Parathyroid adenoma (tissue), 2 donors: Measurements from ENCODE around the gene NFIC.
A peak's percentile ranks its signal among the peaks of the same experiment; 100 is the strongest.

Source experiments
- H2AFZ ChIP-seq: fragments of 300-600 bp; sonication (generic); one replicate; pipeline ENCODE4 v1.7.0; 2017; ENCODE audit warnings: antibody characterized with exemption, mild to moderate bottlenecking
- H3K27ac ChIP-seq: fragments of 300-600 bp; sonication (generic); one replicate; pipeline ENCODE4 v1.7.0; 2017
- H3K27me3 ChIP-seq: fragments of 300-600 bp; sonication (generic); one replicate; pipeline ENCODE4 v1.7.0; 2017; ENCODE audit warnings: low read length; ENCODE audit not compliant: control insufficient read depth, insufficient read depth
- H3K36me3 ChIP-seq: fragments of 300-600 bp; sonication (generic); one replicate; pipeline ENCODE4 v1.7.0; 2017; ENCODE audit warnings: low read length; ENCODE audit not compliant: control insufficient read depth, insufficient read depth
- H3K4me1 ChIP-seq: fragments of 300-600 bp; sonication (generic); one replicate; pipeline ENCODE4 v1.7.0; 2017; ENCODE audit warnings: control low read depth
- H3K4me2 ChIP-seq: fragments of 300-600 bp; sonication (generic); one replicate; pipeline ENCODE4 v1.7.0; 2017; ENCODE audit warnings: low read length
- H3K4me3 ChIP-seq: fragments of 300-600 bp; sonication (generic); one replicate; pipeline ENCODE4 v1.7.0; 2017; ENCODE audit warnings: low read depth, low read length
- H3K79me2 ChIP-seq: fragments of 300-600 bp; sonication (generic); one replicate; pipeline ENCODE4 v1.7.0; 2017; ENCODE audit warnings: control low read depth
- H3K9ac ChIP-seq: fragments of 300-600 bp; sonication (generic); one replicate; pipeline ENCODE4 v1.7.0; 2017; ENCODE audit warnings: mild to moderate bottlenecking
- H3K9me3 ChIP-seq: fragments of 300-600 bp; sonication (generic); one replicate; pipeline ENCODE4 v1.7.0; 2017; ENCODE audit warnings: low read length; ENCODE audit not compliant: control insufficient read depth
- TF ChIP-seq, protein P1 (sequence below): fragments of 300-600 bp; sonication (generic); IDR thresholded peaks from one replicate; pipeline ENCODE4 v1.7.0; 2017; ENCODE audit warnings: antibody characterized with exemption, mild to moderate bottlenecking
- donor health status: primary hyperparathyroidism.

Gene NFIC

DNA sequence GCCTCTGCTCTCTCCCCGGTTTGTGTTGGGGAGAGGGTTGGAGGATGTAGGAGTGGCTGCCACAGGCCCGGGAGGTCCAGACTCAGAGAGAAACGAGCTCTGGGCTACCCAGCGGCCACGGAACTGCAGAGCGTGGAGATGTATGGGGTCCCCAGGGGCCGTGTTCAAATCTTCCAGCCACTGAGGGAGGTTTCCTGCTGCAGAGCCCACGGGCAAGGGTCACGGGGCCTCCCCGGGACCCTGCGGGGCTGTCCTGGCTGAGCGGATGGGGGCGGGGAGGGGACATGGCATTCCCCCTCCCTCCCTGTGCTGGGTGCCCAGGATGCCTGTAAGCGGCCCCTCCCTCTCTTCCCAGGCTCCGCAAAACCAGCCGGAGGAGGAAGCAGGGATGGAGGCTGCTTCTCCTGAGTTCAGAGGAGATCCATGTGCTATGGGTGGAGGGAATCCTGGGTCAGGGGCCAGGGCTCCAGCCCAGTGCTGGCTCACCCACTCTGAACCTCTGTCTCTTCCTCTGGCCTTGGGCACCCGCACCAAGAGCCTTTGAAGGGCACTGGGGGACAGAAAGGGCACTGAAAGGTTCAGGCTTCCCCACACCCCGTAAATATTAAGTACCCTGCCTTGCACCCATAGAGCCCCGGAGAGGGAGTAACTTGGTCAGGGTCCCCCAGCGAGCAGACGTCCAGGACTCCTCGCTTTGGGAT, 91.3 kb downstream of the NFIC start:
- peaks cover 8% of the 10 kb centered on the region for H3K4me1 ChIP-seq
- no peak overlapping the region for H3K9ac ChIP-seq
- H3K4me3 ChIP-seq, result no peak overlapping the region
- no peak overlapping the region for H2AFZ ChIP-seq
- H3K36me3 ChIP-seq, result no peaks in the 10 kb centered on the region
- no peaks in the 10 kb centered on the region for H3K27me3 ChIP-seq
- H3K27ac ChIP-seq, result peak overlapping the region; percentile 34
- H3K4me2 ChIP-seq, result no peak overlapping the region
- H3K79me2 ChIP-seq, result peaks cover 18% of the 10 kb centered on the region
- H3K9me3 ChIP-seq, result no peaks in the 10 kb centered on the region
- TF ChIP-seq, protein P1, sequence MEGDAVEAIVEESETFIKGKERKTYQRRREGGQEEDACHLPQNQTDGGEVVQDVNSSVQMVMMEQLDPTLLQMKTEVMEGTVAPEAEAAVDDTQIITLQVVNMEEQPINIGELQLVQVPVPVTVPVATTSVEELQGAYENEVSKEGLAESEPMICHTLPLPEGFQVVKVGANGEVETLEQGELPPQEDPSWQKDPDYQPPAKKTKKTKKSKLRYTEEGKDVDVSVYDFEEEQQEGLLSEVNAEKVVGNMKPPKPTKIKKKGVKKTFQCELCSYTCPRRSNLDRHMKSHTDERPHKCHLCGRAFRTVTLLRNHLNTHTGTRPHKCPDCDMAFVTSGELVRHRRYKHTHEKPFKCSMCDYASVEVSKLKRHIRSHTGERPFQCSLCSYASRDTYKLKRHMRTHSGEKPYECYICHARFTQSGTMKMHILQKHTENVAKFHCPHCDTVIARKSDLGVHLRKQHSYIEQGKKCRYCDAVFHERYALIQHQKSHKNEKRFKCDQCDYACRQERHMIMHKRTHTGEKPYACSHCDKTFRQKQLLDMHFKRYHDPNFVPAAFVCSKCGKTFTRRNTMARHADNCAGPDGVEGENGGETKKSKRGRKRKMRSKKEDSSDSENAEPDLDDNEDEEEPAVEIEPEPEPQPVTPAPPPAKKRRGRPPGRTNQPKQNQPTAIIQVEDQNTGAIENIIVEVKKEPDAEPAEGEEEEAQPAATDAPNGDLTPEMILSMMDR, result no peak

DNA sequence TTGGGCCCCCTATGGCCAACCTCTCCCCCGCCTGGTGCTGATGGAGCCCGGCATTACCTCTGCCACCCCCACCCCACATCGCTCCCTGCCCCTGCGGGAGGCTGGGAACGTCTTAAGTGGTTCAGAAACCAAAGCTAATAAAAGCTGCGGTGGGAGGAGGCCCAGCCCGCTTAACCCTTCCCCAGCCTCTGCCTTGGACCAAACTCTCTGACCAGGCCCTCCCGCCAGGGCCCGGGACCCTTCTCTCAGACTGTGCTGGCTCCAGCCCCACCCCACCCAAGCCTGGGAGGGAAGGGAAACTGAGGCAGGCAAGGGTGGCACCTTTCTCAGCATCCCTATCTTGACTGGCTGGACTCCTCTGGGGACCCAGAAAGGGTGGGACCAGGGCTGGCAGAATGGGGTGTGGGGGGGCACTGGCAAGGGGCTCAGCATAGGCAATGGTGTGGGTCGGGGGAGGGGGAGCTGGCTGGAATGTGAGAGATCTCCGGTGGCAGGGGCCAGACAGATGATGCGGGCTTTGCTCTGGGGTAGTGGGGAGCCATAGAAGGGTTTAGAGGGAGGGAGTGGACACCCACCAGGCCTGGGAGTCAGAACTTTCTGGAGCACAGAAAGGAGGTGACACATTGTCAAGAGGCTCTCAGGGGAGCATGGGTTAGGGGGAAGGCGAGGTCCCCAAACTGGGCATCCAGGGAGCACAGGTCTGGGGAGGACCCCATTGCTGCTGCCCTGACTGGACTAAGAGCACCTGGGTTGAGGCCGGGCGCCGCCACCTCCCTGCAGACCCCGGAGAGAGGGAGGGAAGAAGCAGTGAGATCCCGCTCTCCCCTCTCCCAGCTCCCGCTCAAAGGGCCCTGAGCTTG, 92.1 kb downstream of the NFIC start:
- no peaks in the 10 kb centered on the region for H3K9me3 ChIP-seq
- H3K27ac ChIP-seq, result peak overlapping the region; percentile 34
- H3K4me1 ChIP-seq, result peaks cover 8% of the 10 kb centered on the region
- H3K27me3 ChIP-seq, result no peaks in the 10 kb centered on the region
- H3K79me2 ChIP-seq, result peaks cover 12% of the 10 kb centered on the region
- peak overlapping the region; percentile 42 for H3K4me2 ChIP-seq
- TF ChIP-seq, protein P1, result no peak
- H3K36me3 ChIP-seq, result no peaks in the 10 kb centered on the region
- H3K4me3 ChIP-seq, result no peak overlapping the region
- no peak overlapping the region for H3K9ac ChIP-seq
- H2AFZ ChIP-seq, result no peak overlapping the region

DNA sequence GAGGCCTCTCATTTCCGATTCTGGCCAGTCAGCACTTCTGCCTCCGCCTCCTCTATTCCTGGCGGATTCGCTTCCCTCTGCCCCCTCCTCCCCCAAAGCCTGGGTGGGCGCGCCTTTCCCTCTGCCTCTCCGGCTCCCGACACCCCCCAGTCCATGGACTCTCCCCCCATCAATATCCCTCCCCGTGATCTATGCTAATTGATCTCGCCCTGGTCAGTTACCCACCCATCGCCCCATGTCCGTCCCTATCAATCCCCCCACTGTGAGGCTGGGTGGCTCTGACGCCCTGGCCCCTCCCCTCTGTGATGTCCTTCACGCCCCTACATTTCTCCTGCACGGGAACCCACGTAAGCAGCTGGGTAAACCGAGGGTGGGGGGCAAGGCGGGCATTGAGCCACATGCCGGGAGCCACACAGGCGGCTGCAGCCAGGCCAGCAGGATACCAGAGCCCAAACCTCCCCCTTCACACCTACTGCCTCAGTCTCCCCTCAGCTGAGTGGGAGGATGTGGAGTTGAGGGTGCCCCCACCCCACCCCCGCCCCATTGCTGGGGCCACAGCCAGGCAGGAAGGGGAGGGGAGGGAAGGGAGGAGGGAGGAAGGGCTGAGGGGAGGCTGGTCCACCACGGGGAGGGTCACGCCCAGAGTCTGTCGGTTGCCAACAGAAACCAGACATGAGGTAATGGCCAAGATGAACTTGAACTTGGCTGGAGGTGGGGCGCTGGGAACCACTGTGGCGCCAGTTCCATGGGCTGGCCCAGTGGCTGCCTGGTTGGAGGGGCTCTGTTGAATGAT, 92.9 kb downstream of the NFIC start:
- H3K27me3 ChIP-seq, result no peaks in the 10 kb centered on the region
- H3K27ac ChIP-seq, result peak overlapping the region; percentile 34
- H2AFZ ChIP-seq, result no peak overlapping the region
- H3K4me1 ChIP-seq, result peaks cover 8% of the 10 kb centered on the region
- H3K4me2 ChIP-seq, result peak overlapping the region; percentile 42
- H3K36me3 ChIP-seq, result no peaks in the 10 kb centered on the region
- TF ChIP-seq, protein P1, result no peak
- H3K9ac ChIP-seq, result no peak overlapping the region
- H3K9me3 ChIP-seq, result no peaks in the 10 kb centered on the region
- H3K4me3 ChIP-seq, result no peak overlapping the region
- peaks cover 7% of the 10 kb centered on the region for H3K79me2 ChIP-seq

DNA sequence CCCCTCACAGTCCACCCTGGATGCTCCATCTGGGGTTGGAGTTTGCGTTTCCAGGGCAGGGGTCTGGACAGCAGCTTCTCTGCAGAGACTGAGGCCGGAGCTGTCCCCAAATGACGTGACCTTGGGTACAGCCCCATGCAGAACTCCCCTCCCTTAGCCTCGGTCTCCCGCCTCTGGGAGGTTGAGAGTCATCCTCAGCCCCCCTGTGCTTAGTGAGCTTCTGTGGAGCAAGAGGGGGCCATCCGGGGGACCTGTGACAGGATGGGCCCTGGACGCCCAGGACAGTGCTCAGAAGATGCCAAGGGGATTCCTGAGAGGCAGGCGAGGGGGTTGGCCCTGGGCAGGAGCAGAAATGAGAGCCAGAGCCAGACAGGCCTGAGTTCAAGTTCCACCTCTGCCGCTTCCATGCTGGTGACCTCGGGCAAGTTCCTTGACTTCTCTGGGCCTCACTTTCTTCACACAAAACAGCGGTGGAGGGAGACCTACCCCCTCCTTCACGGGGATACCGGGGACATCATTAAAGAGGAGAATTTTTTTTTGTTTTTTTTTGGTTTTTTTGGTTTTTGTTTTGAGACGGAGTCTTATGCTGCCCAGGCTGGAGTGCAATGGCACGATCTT, 93.7 kb downstream of the NFIC start:
- Histone ChIP-seq H3K4me3 (no peak overlapping the region), H3K9ac (no peak overlapping the region)

More for the DNA sequence above, 93.7 kb downstream of the NFIC start:
- TF ChIP-seq, protein P1, result no peak
- peaks cover 8% of the 10 kb centered on the region for H3K4me1 ChIP-seq
- no peaks in the 10 kb centered on the region for H3K9me3 ChIP-seq
- H3K79me2 ChIP-seq, result peaks cover 5% of the 10 kb centered on the region
- H3K36me3 ChIP-seq, result no peaks in the 10 kb centered on the region
- no peak overlapping the region for H2AFZ ChIP-seq
- no peak overlapping the region for H3K4me2 ChIP-seq
- H3K27me3 ChIP-seq, result no peaks in the 10 kb centered on the region
- peak overlapping the region; percentile 34 for H3K27ac ChIP-seq
